Body of pancreas (tissue), 4 donors: ENCODE data around the gene CHRD. TPM values are rescaled to one million over a fixed set of nuclear protein-coding genes. Genes with fewer than 3 reads are reported as not detected.

ENCODE experiments used
- ATAC-seq: fragments of 150-250 bp; one replicate; pipeline ENCODE4 v1.9.1; 2016
- DNase-seq, 4 donors: peaks; one replicate each; pipeline ENCODE4 v3.0.0-alpha.2; 2019
- H3K27ac ChIP-seq, 4 donors: fragments of 200-600 bp; sonication (generic); 1 replicate in 3 of 4; 2 replicates in 1 of 4; pipeline versions ENCODE4 v1.5.1 to v1.6.1; 2016 to 2019; ENCODE audit warnings: mild to moderate bottlenecking in 1 of 4, mixed read lengths in 1 of 4, moderate library complexity in 1 of 4
- H3K27me3 ChIP-seq, 2 donors: fragments of 200-600 bp; sonication (generic); one replicate each; pipeline ENCODE4 v1.6.0; 2016; ENCODE audit warnings: mild to moderate bottlenecking in 1 of 2
- H3K36me3 ChIP-seq, 2 donors: fragments of 200-600 bp; sonication (generic); replicated peaks in 1 of 2; 2 replicates each; pipeline ENCODE4 v1.5.1; 2016; ENCODE audit warnings: low read depth in 2 of 2; ENCODE audit not compliant: insufficient read depth in 1 of 2
- H3K4me1 ChIP-seq: fragments of 200-600 bp; sonication (generic); one replicate; pipeline ENCODE4 v1.6.0; 2016
- H3K4me3 ChIP-seq, 2 donors: fragments of 200-600 bp; sonication (generic); 1 replicate in 1 of 2; 2 replicates in 1 of 2; pipeline ENCODE4 v1.5.1; 2016 to 2019
- H3K9me3 ChIP-seq, 3 donors: fragments of 200-600 bp; sonication (generic); 1 replicate in 2 of 3; 2 replicates in 1 of 3; pipeline ENCODE4 v1.5.1; 2016
- POLR2A ChIP-seq, 3 donors: fragments of 450-650 bp; IDR thresholded peaks; one replicate each; pipeline ENCODE4 v1.6.1; 2016; ENCODE audit warnings: antibody characterized with exemption in 3 of 3, mild to moderate bottlenecking in 2 of 3
- WGBS, 2 donors: methylation state at CpG; one replicate each; pipeline ENCODE4 v1.1.5; 2017; 5-methylcytosine and 5-hydroxymethylcytosine counted together
- intact Hi-C: fragments of 100-400 bp; cut with DNase I; formaldehyde crosslinking; loops from one replicate; pipeline ENCODE4 v1.15.1; 2023
- total RNA-seq, 2 donors: library from RNA; depleted of rRNA; stranded (reverse); fragments of >200 nt; gene quantifications; one replicate each; pipeline ENCODE4 v1.1.0, GENCODE V29; 2016
- TF ChIP-seq, protein P1 (sequence below), 7 experiments: fragments of 450-650 bp in 4 of 7; fragments of 200-600 bp in 3 of 7; sonication (generic) in 3 of 7; IDR thresholded peaks; one replicate each; pipeline ENCODE4 v1.5.1; 2016 to 2019; ENCODE audit warnings: antibody characterized with exemption in 7 of 7

CHRD gene
- total RNA-seq, 2 donors from 2014 or later = 47.2 to 50.4 TPM

DNA sequence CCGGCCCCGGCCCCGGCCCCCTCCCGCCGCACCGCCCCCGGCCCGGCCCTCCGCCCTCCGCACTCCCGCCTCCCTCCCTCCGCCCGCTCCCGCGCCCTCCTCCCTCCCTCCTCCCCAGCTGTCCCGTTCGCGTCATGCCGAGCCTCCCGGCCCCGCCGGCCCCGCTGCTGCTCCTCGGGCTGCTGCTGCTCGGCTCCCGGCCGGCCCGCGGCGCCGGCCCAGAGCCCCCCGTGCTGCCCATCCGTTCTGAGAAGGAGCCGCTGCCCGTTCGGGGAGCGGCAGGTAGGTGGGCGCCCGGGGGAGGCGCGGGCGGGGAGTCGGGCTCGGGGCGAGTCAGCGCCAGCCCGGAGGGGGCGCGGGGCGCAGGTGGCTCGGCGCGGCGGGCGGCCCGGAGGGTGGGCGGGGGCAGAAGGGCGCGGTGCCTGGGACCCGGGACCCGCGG lies 352 bp downstream of the CHRD start:
- no peaks in the 10 kb centered on the region for H3K27me3 ChIP-seq
- 0% methylated on average over 34 of the region's 62 CpGs; no CpG with 5 or more reads in 1 of the 2 donors for WGBS, 2 donors
- TF ChIP-seq, protein P1, sequence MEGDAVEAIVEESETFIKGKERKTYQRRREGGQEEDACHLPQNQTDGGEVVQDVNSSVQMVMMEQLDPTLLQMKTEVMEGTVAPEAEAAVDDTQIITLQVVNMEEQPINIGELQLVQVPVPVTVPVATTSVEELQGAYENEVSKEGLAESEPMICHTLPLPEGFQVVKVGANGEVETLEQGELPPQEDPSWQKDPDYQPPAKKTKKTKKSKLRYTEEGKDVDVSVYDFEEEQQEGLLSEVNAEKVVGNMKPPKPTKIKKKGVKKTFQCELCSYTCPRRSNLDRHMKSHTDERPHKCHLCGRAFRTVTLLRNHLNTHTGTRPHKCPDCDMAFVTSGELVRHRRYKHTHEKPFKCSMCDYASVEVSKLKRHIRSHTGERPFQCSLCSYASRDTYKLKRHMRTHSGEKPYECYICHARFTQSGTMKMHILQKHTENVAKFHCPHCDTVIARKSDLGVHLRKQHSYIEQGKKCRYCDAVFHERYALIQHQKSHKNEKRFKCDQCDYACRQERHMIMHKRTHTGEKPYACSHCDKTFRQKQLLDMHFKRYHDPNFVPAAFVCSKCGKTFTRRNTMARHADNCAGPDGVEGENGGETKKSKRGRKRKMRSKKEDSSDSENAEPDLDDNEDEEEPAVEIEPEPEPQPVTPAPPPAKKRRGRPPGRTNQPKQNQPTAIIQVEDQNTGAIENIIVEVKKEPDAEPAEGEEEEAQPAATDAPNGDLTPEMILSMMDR (IDR thresholded peaks at IDR 0.05) = no peak
- no peak for TF ChIP-seq POLR2A (IDR thresholded peaks at IDR 0.05)
- peak; percentile 74 to 81 (median 76) for DNase-seq
- no peaks in the 10 kb centered on the region for H3K9me3 ChIP-seq
- no peak overlapping the region for H3K4me3 ChIP-seq
- peaks cover 34% of the 10 kb centered on the region for H3K4me1 ChIP-seq
- no peaks in the 10 kb centered on the region for H3K36me3 ChIP-seq
- ATAC-seq = peak; percentile 84
- intact Hi-C loops = no loop called here
- peak overlapping the region in 2 of 4 donors; percentile 45 for H3K27ac ChIP-seq

DNA sequence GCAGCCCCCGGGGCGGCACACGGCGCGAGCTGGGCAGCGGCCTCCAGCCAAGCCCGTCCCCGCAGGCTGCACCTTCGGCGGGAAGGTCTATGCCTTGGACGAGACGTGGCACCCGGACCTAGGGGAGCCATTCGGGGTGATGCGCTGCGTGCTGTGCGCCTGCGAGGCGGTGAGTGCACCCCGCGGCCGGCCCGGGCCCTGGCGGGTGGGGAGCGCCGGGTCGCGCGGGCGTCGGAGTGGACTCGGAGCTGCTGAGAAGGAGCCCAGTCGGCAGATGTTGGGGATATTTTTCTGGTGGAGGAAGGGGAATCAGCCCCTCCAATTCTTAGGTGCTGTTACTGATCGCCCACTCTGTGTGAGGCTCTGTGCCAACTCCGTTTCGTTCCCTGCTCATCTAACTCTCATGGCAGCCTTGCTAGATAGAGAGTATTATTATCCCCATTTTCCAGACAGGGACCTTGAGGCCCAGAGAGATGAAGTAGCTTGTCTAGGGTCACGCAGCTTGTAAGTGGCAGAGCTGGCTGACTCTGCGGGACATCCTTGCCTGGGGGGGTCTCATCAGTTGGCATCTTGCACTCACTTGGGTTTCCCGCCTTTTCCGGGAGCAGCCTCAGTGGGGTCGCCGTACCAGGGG lies 890 bp downstream of the CHRD start:
- H3K36me3 ChIP-seq = no peaks in the 10 kb centered on the region
- intact Hi-C loops = no loop called here
- peaks cover 34% of the 10 kb centered on the region for H3K4me1 ChIP-seq
- 3 to 5% methylated on average over 12 to 42 of the region's 42 CpGs for WGBS, 2 donors
- DNase-seq = no peak
- H3K4me3 ChIP-seq = peak overlapping the region in 1 of 2 donors; percentile 17
- no peaks in the 10 kb centered on the region for H3K9me3 ChIP-seq
- H3K27me3 ChIP-seq = no peaks in the 10 kb centered on the region
- TF ChIP-seq POLR2A (IDR thresholded peaks at IDR 0.05) = no peak
- TF ChIP-seq, protein P1 (IDR thresholded peaks at IDR 0.05) = no peak
- peak; percentile 25 for ATAC-seq
- H3K27ac ChIP-seq = peak overlapping the region in 2 of 4 donors; percentile 45

DNA sequence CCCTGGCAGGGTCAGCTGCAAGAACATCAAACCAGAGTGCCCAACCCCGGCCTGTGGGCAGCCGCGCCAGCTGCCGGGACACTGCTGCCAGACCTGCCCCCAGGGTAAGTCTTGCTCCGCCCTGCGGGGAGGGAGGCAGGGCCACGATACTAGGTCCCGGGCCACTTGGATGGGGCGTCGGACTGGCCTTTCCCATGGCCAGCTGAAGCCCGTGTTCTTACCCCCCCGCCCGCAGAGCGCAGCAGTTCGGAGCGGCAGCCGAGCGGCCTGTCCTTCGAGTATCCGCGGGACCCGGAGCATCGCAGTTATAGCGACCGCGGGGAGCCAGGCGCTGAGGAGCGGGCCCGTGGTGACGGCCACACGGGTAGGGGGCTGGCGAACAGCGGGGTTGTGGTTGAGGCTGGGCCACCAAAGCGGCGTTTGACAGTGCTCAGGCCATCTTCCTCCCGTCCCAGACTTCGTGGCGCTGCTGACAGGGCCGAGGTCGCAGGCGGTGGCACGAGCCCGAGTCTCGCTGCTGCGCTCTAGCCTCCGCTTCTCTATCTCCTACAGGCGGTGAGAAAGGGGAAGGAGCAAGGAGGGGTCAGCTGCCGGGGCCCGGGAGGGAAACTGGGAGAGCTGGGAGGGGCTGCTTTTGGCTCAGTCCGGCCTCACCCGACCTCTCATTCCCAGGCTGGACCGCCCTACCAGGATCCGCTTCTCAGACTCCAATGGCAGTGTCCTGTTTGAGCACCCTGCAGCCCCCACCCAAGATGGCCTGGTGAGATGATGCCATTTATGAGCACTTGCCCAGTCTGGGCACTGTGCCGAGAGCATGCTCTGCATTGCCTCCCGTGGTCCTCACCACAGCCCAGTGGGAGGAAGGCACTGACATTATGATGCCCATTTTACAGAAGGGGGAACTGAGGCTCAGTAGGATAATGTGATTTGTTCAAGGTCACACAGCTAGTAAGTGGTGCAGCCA lies 1.7 kb downstream of the CHRD start:
- Histone ChIP-seq H3K9me3 (no peaks in the 10 kb centered on the region), H3K36me3 (no peaks in the 10 kb centered on the region), H3K4me1 (peaks cover 34% of the 10 kb centered on the region), H3K27me3 (no peaks in the 10 kb centered on the region), H3K27ac (no peak overlapping the region), H3K4me3 (no peak overlapping the region)
- ATAC-seq (no peak), DNase-seq (no peak)
- intact Hi-C loops = no loop called here
- TF ChIP-seq, protein P1 (IDR thresholded peaks at IDR 0.05) = no peak
- TF ChIP-seq POLR2A (IDR thresholded peaks at IDR 0.05) = no peak
- WGBS, 2 donors = 42 to 83% methylated on average over 2 to 48 of the region's 55 CpGs

DNA sequence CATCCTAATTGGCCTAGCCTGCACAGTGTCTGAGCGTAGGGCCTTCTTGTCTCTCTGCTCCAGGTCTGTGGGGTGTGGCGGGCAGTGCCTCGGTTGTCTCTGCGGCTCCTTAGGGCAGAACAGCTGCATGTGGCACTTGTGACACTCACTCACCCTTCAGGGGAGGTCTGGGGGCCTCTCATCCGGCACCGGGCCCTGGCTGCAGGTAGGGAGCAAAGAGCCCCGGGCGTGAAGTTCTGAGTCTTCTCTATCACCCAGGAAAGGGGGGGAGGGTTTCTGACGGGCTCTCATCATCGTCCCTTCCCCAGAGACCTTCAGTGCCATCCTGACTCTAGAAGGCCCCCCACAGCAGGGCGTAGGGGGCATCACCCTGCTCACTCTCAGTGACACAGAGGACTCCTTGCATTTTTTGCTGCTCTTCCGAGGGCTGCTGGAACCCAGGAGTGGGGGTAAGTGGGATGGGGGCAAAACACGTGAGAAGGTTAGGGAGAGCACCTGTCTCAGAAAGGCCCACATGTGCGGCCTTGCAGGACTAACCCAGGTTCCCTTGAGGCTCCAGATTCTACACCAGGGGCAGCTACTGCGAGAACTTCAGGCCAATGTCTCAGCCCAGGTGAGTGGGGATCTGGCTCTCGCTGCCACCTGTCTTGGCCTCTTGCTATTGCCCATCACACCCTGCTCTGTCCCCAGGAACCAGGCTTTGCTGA lies 2.6 kb downstream of the CHRD start:
- WGBS, 2 donors = 93 to 94% methylated on average over 12 to 16 of the region's 16 CpGs
- H3K9me3 ChIP-seq = no peaks in the 10 kb centered on the region
- no peak for ATAC-seq
- H3K4me1 ChIP-seq = peaks cover 26% of the 10 kb centered on the region
- intact Hi-C loops = no loop called here
- DNase-seq = no peak
- no peaks in the 10 kb centered on the region for H3K27me3 ChIP-seq
- no peaks in the 10 kb centered on the region for H3K36me3 ChIP-seq
- H3K27ac ChIP-seq = no peak overlapping the region
- no peak overlapping the region for H3K4me3 ChIP-seq
- TF ChIP-seq, protein P1 (IDR thresholded peaks at IDR 0.05) = no peak
- TF ChIP-seq POLR2A (IDR thresholded peaks at IDR 0.05) = no peak
